IPS-NIHi7 (cell line): Measurements from ENCODE around the gene WSCD2.

Experiments used
- DNase-seq: peaks from one replicate; pipeline ENCODE4 v3.0.0; 2012; ENCODE audit warnings: mixed read lengths; ENCODE audit errors: extremely low spot score

WSCD2 gene

GRCh38 chr12:108107293-108107692, 21.8 kb upstream of the WSCD2 start:
- DNase-seq: no peak

DNA sequence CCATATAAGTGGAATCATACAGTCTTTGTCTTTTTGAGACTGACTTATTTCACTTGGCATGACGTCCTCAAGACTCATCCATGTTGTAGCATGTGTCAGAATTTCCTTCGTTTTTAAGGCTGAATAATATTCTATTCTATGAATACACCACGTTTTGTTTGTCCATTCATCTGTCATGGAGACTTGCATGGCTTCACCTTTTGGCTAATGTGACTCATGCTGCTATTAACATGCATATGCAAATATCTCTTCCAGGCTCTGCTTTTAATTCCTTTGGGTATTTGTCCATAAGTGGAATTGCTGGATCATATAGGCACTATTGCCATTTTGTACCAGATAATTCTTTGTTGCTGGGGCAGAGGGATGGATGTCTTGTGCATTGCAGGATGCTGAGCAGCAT, 19.6 kb upstream of the WSCD2 start:
- DNase-seq: no peak

GRCh38 chr12:108109954-108110353, 19.1 kb upstream of the WSCD2 start:
- no peak for DNase-seq

GRCh38 chr12:108110844-108111243, 18.2 kb upstream of the WSCD2 start:
- DNase-seq: no peak

DNA sequence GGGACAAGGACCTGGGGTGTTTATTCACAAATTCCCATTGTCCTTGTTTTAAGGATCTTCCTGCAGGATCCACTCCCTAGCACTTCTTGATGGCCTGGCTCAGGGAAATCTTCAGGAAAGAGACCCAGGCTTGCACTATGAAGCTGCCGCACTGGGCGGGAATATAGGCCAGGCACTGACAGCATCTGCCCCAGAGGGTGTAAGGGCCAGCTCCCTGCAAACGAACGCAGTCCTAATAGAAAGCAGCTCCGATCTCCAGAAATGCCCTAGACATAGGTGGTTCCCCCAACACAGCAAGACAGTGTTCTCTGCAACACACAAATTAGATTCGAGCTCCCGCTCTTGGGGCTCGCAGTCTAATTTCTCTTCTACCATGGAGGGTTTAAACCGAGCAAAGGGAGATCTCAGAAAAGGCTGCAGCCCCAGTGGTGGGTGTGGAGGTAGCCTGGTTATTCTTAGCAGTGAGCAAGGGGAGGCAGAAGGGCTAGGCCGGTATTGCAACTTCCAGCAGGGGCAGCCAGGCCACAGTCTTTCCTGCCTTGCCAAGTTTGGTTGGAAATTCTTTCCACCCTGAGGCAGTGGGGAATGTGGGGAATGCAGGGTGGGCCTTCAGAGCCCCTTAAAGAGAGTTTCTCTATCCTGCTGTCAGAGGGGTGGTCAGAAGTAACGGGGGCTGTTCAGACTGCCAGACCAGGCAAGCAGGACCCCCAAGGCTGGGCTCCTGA, 16.1 kb upstream of the WSCD2 start:
- peak; percentile 85 for DNase-seq

DNA sequence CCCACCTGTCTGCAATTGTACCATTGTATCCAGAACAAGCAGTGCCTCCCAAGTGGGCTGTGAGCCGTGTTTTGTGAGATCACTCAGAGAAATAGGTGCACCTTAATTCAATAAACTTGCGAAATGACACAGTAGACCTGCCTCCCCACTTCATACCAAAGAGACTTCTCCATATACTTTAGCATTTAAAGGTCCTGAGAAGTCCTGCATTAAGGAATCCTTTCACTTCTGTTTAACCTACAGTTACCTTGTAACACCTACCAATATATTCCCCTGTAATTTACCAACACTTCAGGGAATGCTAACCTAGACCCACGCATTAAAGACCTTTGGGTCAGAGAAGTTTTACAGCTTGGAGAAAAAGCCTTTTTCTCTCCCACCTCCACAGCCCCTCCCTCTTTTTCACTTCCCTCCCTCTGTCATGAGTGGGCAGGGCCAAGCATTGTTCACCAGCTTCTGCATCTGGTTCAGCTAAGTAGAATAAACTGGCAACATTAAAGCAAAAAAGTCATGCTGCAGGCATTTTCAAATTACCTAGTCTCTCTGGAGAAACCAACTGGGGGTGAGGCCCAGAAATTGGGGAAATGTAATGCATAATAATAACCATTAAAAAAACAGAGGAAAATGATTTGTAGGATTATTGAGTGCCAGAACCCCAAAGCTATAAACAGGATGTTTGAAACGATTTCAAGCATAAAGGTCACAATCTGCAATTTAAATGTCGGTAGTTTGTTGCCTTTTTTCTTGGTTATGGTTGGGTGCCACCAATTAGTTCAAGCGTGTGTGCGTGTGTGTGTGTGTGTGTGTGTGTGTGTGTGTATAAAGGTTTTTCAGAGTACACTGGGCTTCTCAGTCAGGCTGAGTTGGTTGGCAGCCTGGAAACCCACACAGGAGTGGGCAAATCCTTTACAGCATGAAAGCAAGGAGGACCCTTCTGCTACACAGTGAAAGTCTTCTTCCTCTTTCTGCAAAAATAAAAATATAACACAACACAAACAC, 13.7 kb upstream of the WSCD2 start:
- no peak for DNase-seq

GRCh38 chr12:108116254-108116653, 12.8 kb upstream of the WSCD2 start:
- no peak for DNase-seq

DNA sequence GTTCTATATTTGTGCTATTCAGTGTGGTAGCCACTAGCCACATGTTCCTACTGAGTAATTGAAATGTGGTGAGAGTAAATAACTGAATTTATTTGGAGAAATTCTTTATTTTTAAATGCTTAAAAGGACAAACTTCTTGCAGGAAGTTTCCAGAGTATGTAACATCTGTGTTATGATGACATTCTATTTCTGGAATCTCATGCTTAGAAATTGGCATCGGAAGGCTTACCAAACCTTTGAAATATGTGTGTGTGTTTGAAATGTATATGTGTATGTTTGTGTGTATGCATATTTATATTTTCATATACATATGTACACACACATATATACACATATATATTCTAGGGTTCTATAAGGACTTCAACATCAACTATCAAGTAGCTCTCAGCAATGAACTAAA, 12.4 kb upstream of the WSCD2 start:
- no peak for DNase-seq

DNA sequence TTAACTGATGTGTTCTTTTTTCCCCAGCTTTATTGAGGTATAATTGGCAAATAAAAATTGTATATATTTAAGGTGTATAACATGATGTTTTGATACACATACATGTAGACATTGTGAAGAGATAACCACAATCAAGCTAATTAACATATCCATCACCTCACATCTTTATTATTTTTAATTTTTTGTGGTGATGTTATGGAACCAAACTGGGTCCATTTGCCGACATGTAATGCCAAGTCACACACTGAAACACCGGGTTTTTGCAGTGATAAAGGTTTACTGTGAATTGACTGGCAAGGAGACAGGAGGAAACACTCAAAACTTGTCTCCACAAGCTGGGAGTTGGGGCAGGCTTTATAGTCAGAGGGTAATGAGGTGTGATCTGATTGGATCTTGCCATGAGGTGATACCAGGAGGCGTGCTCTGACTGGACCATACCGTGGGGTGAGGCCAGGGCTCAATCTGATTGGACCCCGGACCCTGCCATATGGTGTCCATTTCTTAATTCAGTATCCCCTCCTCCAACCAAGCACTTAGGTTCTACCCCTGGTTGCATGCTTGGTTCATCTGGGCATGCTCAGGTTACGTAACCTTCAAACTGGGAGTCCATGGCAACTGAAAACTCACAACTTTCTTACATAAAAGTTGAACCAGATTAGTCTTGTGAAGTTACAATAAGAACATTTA, 11.8 kb upstream of the WSCD2 start:
- DNase-seq: no peak

DNA sequence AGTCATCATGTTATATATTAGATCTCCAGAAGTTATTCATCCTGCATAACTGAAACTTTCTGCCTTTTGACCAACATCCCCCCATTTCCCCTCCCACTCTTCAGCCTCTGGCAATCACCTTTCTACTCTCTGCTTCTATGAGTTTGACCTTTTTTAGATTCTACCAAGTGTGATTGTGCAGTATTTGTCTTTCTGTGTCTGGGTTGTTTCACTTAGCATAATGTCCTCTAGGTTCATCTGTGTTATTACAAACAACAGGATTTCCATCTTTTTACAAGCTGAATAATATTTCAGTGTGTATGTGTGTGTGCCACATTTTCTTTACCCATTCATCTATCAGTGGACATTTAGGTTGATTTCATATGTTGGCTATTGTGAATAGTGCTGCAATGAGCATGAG, 11.2 kb upstream of the WSCD2 start:
- no peak for DNase-seq

- no peak for DNase-seq
Observed at GRCh38 chr12:108119126-108119973, 9.7 kb upstream of the WSCD2 start.

DNA sequence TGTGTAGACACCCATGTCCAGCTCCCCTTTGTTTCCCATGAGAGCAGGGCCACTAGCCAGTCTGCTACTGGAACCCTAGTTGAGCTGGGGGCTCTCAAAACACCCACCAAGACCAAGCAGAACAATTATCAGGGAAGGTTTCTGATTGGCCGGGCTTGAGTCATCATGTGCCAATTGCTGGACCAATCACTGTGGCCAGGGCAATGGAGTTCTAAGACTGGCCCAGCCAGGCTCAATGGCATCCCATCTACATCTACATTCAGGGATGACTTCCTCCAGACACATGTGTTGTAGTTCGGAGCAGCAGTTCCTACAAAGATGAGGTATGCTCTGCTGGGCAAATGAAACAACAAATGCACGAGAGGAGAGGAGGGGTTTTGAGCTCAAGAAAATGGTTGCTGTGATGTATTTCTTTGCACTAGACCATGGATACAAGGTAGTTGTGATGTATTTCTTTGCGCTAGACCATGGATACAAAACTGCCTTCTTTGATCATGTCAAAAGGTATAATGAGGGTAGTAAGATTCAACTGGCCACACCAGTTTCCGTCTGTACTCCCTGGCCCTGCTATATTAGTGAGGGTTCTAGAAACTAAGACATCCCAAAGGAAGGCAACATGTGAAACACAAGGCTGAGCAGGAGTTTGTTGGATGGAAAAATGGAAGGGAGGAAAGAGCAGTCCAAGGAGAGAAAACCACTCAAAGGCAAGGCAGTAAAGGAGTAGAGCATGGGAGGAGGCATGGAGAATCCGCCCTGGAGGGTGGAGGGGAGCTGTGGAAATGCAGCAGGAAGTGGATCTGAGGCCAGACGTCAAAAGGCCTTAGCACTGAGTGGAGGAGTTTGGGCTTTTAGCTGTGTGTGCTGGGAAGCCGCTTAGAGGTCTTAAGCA, 8.9 kb upstream of the WSCD2 start:
- DNase-seq: no peak

- DNase-seq: no peak
Observed at GRCh38 chr12:108120863-108121165, 8.3 kb upstream of the WSCD2 start.

DNA sequence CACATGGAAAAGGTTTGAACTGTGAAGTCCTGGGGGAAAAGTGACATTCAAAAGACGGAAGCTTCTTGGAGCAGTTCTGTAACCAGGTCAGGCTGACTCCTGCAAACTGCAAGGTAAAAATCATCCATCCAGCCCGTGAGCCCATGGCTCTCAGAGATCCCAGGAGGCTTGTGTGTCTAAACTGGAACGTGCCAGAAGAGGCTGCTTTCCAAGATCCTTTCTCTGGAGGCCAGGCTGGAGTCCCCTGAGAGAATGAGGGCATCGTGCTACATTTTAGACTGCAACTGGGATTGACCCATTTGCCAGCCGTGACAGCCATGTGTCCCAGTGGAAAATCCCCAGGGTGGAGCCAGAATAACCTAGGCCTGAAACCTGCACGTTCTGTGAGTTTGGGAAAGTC, 7.8 kb upstream of the WSCD2 start:
- DNase-seq: no peak

DNA sequence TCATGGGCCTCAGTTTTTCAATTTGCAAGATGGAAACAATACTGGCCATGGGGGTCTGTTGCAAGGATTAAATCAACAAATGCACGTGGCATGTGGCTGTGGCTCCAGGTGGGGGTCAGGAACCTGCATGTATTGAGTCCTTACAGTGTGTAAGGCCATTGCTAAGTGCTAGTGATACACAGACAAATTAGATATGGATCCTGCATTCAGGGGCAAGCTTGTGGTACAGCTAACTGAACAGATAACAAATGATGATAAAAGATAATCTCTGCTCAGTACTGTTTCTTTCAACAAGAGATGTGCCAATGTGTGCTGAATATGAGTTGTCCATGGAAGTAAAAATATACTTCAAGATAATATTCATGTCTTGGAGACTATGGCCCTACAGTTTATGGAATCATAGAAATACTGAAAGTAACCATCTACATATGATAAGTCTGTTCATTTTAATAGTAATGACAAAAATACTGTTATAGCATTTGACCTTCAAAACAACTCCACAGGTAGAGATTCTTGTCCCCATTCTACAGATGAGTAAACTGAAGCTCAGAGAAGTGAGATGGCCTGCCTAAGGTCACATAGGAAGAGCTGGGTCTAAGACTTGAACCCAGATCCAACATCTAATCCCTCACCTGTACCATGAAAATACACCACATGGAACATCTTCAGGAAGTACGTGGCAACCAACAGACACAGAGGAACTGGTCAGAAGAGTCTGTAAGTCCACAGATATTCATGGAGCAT, 7.2 kb upstream of the WSCD2 start:
- no peak for DNase-seq

DNA sequence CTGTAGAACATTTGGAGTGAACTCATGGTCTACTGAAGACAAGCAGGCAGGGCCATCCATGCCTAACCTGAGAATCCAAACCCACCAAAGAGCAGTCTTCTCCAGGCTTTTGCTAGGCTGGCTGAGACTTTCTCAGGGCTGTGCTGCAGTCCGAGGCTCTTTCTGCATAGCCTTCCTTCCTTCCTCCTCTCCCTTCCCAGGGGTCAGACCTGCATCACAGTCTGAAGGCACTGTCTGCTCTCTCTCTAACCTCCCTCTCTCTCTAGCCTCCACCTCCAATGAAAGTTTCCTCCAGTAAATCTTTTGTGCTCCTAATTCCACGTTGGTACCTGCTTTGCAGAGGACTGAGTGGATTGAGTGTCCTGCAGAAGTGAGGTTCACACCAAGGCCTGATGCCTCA, 6.4 kb upstream of the WSCD2 start:
- DNase-seq: no peak

DNA sequence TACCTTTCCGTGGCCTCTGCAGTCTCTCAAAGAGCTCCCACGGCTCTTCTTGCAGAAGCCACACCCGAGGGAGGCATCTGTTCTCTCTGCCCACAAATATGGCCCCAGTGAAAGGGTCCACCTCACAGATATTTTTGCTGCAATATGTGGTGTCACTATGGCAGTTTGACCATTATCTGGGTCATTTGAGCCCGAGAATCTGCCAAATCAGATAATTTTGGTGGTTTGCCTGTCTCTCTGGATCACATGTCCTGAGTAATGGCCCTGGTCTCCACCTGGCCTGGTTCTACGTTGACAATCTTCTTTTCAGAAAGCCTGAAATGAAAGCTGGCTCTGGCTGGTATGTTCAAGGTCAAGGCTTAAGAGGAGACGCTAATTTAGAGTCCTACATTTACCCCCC, 5.7 kb upstream of the WSCD2 start:
- DNase-seq: no peak

- no peak for DNase-seq
Observed at GRCh38 chr12:108125073-108125472, 4.0 kb upstream of the WSCD2 start.

- DNase-seq: no peak
Observed at GRCh38 chr12:108126212-108126611, 2.9 kb upstream of the WSCD2 start.

GRCh38 chr12:108126990-108127501, 2.0 kb upstream of the WSCD2 start:
- no peak for DNase-seq
